K562 (cell line): ENCODE measurements around the gene CSAD. TPM values are rescaled to one million over a fixed set of nuclear protein-coding genes. Genes with fewer than 3 reads are reported as not detected.

Source experiments
- FOXA1 ChIP-seq: fragments of 450-650 bp; IDR thresholded peaks from 2 replicates; pipeline ENCODE4 v1.6.1; 2016; ENCODE audit warnings: mild to moderate bottlenecking, borderline replicate concordance
- FOXK1 ChIP-seq: sonication (generic); formaldehyde crosslinking; IDR thresholded peaks from 2 replicates; pipeline ENCODE4 v1.8.0; 2022; ENCODE audit warnings: missing genetic modification reagents, mild to moderate bottlenecking, borderline replicate concordance
- NEUROD1 ChIP-seq: fragments of 150-350 bp; IDR thresholded peaks from 2 replicates; pipeline ENCODE4 v1.6.1; 2014; ENCODE audit warnings: borderline replicate concordance, low read length, low read depth; ENCODE audit not compliant: partially characterized antibody
- NFXL1 ChIP-seq: fragments of 450-650 bp; formaldehyde crosslinking; IDR thresholded peaks from 2 replicates; pipeline ENCODE4 v1.4.0; 2021; ENCODE audit warnings: mild to moderate bottlenecking
- PHB2 ChIP-seq: fragments of 450-650 bp; IDR thresholded peaks from 2 replicates; pipeline ENCODE4 v1.6.1; 2017; ENCODE audit warnings: low read depth
- PKNOX1 ChIP-seq: fragments of 450-650 bp; IDR thresholded peaks from 2 replicates; pipeline ENCODE4 v1.6.1; 2016
- POLR2AphosphoS5 ChIP-seq: IDR thresholded peaks from 2 replicates; pipeline ENCODE4 v1.6.1; 2011; ENCODE audit warnings: mild to moderate bottlenecking, low read depth, low read length, moderate library complexity; ENCODE audit not compliant: control insufficient read depth, insufficient read depth
- USF2 ChIP-seq: sonication (generic); formaldehyde crosslinking; IDR thresholded peaks from 2 replicates; pipeline ENCODE4 v1.5.0; 2020; ENCODE audit warnings: missing genetic modification reagents
- ZBTB40 ChIP-seq, 2 experiments: fragments of 450-650 bp in 1 of 2; sonication (generic) in 1 of 2; formaldehyde crosslinking in 1 of 2; IDR thresholded peaks; 2 replicates each; pipeline versions ENCODE4 v1.7.1 to v1.9.0; 2016 to 2022; ENCODE audit warnings: inconsistent platforms in 1 of 2, mild to moderate bottlenecking in 1 of 2, missing genetic modification reagents in 1 of 2
- ZNF217 ChIP-seq: sonication (generic); formaldehyde crosslinking; IDR thresholded peaks from 2 replicates; pipeline ENCODE4 v1.8.0; 2022; ENCODE audit warnings: mild to moderate bottlenecking, missing genetic modification reagents
- ZNF436 ChIP-seq: fragments of 250-450, 450-650 bp; sonication (Bioruptor Pico); formaldehyde crosslinking; IDR thresholded peaks from 2 replicates; pipeline ENCODE4 v1.7.0; 2020; ENCODE audit warnings: mild to moderate bottlenecking
- ZNF512 ChIP-seq: IDR thresholded peaks from 2 replicates; pipeline ENCODE4 v1.6.1; 2016; ENCODE audit warnings: missing genetic modification characterization, missing compliant biosample characterization
- polyA plus RNA-seq, 8 experiments: library from polyadenylated mRNA; depleted of rRNA in 4 of 8; stranded (reverse) in 5 of 8; unstranded in 3 of 8; fragments of >200 nt; fragmentation: Nextera tagmentation in 2 of 8; fragmentation: Illumina TruSeq in 1 of 8; extraction: Ambion mirVana in 2 of 8; extraction: Trizol in 1 of 8; gene quantifications; 2 replicates each; pipeline versions ENCODE4 v1.2.1 to v1.2.3, GENCODE V29; 2011 to 2014; ENCODE audit warnings: inconsistent platforms in 1 of 8, missing spikeins in 1 of 8
- total RNA-seq, 7 experiments: library from RNA; depleted of rRNA in 6 of 7; stranded (reverse); fragments of >200 nt in 6 of 7; fragmentation: Illumina TruSeq in 2 of 7; extraction: Trizol in 2 of 7; gene quantifications; 2 replicates each; pipeline versions ENCODE4 v1.2.1 to v1.2.3, GENCODE V29; 2011 to 2021; ENCODE audit warnings: low replicate concordance in 1 of 7
- TF ChIP-seq, protein P1 (sequence below): fragments of 450-650 bp; formaldehyde crosslinking; IDR thresholded peaks from 2 replicates; pipeline ENCODE4 v1.4.0; 2020; ENCODE audit warnings: mild to moderate bottlenecking, moderate library complexity

CSAD gene
- total and polyA plus RNA-seq, 9 of the 15 experiments (the other 6 are each of a cell fraction or from before 2014, with no cell fraction given) = 1.8 to 19.6 (median 8.1) TPM

DNA sequence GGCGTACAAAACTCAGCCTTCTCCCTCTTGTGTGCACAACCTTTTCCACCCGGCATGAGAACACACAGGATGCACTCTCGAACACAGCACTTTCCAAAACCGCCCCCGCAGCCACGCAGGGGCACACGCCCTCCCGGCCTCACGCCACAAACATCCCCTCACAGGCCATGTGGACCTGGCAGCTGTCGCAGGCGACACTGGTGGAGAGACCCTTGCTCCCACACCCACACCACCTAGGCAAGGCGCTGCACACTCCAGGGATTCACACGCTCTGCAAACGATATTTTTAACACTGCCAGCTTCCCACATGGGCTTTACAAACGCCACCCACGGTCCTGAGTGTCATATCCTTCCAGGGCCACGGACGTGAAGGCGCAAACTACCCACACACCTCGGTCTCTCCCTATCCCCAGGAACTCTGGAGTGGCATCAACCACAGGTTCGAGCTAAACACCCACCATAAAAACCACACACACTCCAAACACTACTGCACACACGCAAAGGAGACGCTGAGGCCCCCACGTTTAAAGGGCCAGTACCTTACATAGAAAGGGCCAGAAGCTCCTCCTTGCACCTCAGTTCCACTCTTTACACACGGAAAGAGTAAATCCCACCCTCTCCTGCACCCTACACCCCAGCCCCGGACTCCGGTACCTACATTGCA is 38.7 kb upstream of the CSAD start (continued):
- TF ChIP-seq ZBTB40 (IDR thresholded peaks at IDR 0.05) = 0 out of 2 replicates have a peak, but pooled peaks have one; percentile 38
- no peak for TF ChIP-seq ZBTB40 (CRISPR knock-in tag; IDR thresholded peaks at IDR 0.05)
- no peak for TF ChIP-seq PKNOX1
- TF ChIP-seq ZNF436 (CRISPR knock-in tag) = no peak
- no peak for TF ChIP-seq NFXL1 (CRISPR knock-in tag)
- no peak for TF ChIP-seq PHB2
- TF ChIP-seq USF2 (CRISPR knock-in tag) = no peak
- TF ChIP-seq, protein P1, sequence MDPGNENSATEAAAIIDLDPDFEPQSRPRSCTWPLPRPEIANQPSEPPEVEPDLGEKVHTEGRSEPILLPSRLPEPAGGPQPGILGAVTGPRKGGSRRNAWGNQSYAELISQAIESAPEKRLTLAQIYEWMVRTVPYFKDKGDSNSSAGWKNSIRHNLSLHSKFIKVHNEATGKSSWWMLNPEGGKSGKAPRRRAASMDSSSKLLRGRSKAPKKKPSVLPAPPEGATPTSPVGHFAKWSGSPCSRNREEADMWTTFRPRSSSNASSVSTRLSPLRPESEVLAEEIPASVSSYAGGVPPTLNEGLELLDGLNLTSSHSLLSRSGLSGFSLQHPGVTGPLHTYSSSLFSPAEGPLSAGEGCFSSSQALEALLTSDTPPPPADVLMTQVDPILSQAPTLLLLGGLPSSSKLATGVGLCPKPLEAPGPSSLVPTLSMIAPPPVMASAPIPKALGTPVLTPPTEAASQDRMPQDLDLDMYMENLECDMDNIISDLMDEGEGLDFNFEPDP (CRISPR knock-in tag) = no peak
- TF ChIP-seq FOXA1 = no peak
- no peak for TF ChIP-seq FOXK1 (CRISPR knock-in tag)
- TF ChIP-seq ZNF217 (CRISPR knock-in tag) = no peak
- no peak for TF ChIP-seq POLR2AphosphoS5
- no peak for TF ChIP-seq NEUROD1
- no peak for TF ChIP-seq ZNF512 (tag)
